DOHH2 (cell line): ENCODE data around the gene VPS51.

Experiments used
- H3F3A ChIP-seq: fragments of 200-600 bp; sonication (generic), shearing (Covaris generic); 2 replicates; pipeline ENCODE4 v1.6.0; 2016; ENCODE audit warnings: antibody characterized with exemption, mild to moderate bottlenecking; ENCODE audit not compliant: control insufficient read depth, insufficient read depth
- H3K27ac ChIP-seq: fragments of 200-600 bp; sonication (generic); 2 replicates; pipeline ENCODE4 v1.5.1; 2014; ENCODE audit warnings: low read depth, mild to moderate bottlenecking, low read length, moderate library complexity
- H3K27me3 ChIP-seq: fragments of 200-600 bp; sonication (generic); 2 replicates; pipeline ENCODE4 v1.6.1; 2014; ENCODE audit warnings: mild to moderate bottlenecking, low read length, mixed read lengths; ENCODE audit not compliant: control insufficient read depth
- H3K36me3 ChIP-seq: fragments of 200-600 bp; sonication (generic); 2 replicates; pipeline ENCODE4 v1.6.1; 2014; ENCODE audit warnings: mild to moderate bottlenecking, low read length, moderate library complexity, mixed read lengths; ENCODE audit not compliant: control insufficient read depth
- H3K4me1 ChIP-seq: fragments of 200-600 bp; sonication (generic); 2 replicates; pipeline ENCODE4 v1.6.1; 2014; ENCODE audit warnings: mild to moderate bottlenecking, low read length, mixed read lengths; ENCODE audit not compliant: control insufficient read depth
- H3K4me2 ChIP-seq: fragments of 200-600 bp; sonication (generic); 2 replicates; pipeline ENCODE4 v1.6.0; 2014; ENCODE audit warnings: mild to moderate bottlenecking, low read length, moderate library complexity
- H3K4me3 ChIP-seq: fragments of 200-600 bp; sonication (generic); 2 replicates; pipeline ENCODE4 v1.5.1; 2014; ENCODE audit warnings: mild to moderate bottlenecking, low read length, mixed read lengths
- H3K79me2 ChIP-seq: fragments of 200-600 bp; sonication (generic); 2 replicates; pipeline ENCODE4 v1.6.1; 2014; ENCODE audit warnings: mild to moderate bottlenecking, low read length, mixed read lengths; ENCODE audit not compliant: control insufficient read depth
- H3K9me2 ChIP-seq: fragments of 200-600 bp; sonication (generic); replicated peaks from 2 replicates; pipeline ENCODE4 v1.6.1; 2014; ENCODE audit warnings: mild to moderate bottlenecking, low read length, mixed read lengths; ENCODE audit not compliant: control insufficient read depth
- H3K9me3 ChIP-seq: fragments of 200-600 bp; sonication (generic); 2 replicates; pipeline ENCODE4 v1.6.1; 2014; ENCODE audit warnings: antibody characterized with exemption, low read length, mixed read lengths; ENCODE audit not compliant: control insufficient read depth, insufficient read depth
- H4K20me1 ChIP-seq: fragments of 200-600 bp; sonication (generic); 2 replicates; pipeline ENCODE4 v1.6.0; 2014; ENCODE audit warnings: low read depth, mild to moderate bottlenecking, antibody characterized with exemption, low read length, moderate library complexity; ENCODE audit not compliant: control insufficient read depth, insufficient read depth
- EZH2phosphoT487 ChIP-seq: fragments of 200-600 bp; sonication (generic); IDR thresholded peaks from 2 replicates; pipeline ENCODE4 v1.6.1; 2017; ENCODE audit warnings: borderline replicate concordance, mild to moderate bottlenecking, antibody characterized with exemption, low read length, moderate library complexity, mixed read lengths
- TF ChIP-seq, protein P1 (sequence below): fragments of 200-600 bp; sonication (generic); IDR thresholded peaks from one replicate; pipeline ENCODE4 v1.5.1; 2014; ENCODE audit warnings: antibody characterized with exemption, mild to moderate bottlenecking, low read depth, low read length; ENCODE audit not compliant: poor library complexity, severe bottlenecking

VPS51 gene

GRCh38 chr11:65066805-65067291, 29.2 kb upstream of the VPS51 start:
- no peaks in the 10 kb centered on the region for H3K79me2 ChIP-seq
- H3K36me3 ChIP-seq, result no peaks in the 10 kb centered on the region
- H3K4me3 ChIP-seq, result no peak overlapping the region
- H3K27me3 ChIP-seq, result no peaks in the 10 kb centered on the region
- no peak for TF ChIP-seq EZH2phosphoT487
- TF ChIP-seq, protein P1, sequence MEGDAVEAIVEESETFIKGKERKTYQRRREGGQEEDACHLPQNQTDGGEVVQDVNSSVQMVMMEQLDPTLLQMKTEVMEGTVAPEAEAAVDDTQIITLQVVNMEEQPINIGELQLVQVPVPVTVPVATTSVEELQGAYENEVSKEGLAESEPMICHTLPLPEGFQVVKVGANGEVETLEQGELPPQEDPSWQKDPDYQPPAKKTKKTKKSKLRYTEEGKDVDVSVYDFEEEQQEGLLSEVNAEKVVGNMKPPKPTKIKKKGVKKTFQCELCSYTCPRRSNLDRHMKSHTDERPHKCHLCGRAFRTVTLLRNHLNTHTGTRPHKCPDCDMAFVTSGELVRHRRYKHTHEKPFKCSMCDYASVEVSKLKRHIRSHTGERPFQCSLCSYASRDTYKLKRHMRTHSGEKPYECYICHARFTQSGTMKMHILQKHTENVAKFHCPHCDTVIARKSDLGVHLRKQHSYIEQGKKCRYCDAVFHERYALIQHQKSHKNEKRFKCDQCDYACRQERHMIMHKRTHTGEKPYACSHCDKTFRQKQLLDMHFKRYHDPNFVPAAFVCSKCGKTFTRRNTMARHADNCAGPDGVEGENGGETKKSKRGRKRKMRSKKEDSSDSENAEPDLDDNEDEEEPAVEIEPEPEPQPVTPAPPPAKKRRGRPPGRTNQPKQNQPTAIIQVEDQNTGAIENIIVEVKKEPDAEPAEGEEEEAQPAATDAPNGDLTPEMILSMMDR, result no peak
- no peak overlapping the region for H3K27ac ChIP-seq
- no peaks in the 10 kb centered on the region for H3K9me3 ChIP-seq
- no peaks in the 10 kb centered on the region for H3F3A ChIP-seq
- H3K9me2 ChIP-seq, result no peaks in the 10 kb centered on the region
- peaks cover 5% of the 10 kb centered on the region for H3K4me1 ChIP-seq
- H3K4me2 ChIP-seq, result no peak overlapping the region
- H4K20me1 ChIP-seq, result no peaks in the 10 kb centered on the region

- no peaks in the 10 kb centered on the region for H3K79me2 ChIP-seq
- TF ChIP-seq EZH2phosphoT487, result no peak
- TF ChIP-seq, protein P1, result no peak
- peaks cover 11% of the 10 kb centered on the region for H3K4me1 ChIP-seq
- H3K4me2 ChIP-seq, result no peak overlapping the region
- H3K4me3 ChIP-seq, result no peak overlapping the region
- no peak overlapping the region for H3K27ac ChIP-seq
- H3F3A ChIP-seq, result no peaks in the 10 kb centered on the region
- H3K9me3 ChIP-seq, result no peaks in the 10 kb centered on the region
- H4K20me1 ChIP-seq, result no peaks in the 10 kb centered on the region
- no peaks in the 10 kb centered on the region for H3K27me3 ChIP-seq
- no peaks in the 10 kb centered on the region for H3K9me2 ChIP-seq
- no peaks in the 10 kb centered on the region for H3K36me3 ChIP-seq
Observed at GRCh38 chr11:65067446-65067845, 28.6 kb upstream of the VPS51 start.

- Histone ChIP-seq H4K20me1 (no peaks in the 10 kb centered on the region), H3K27ac (no peak overlapping the region), H3K36me3 (no peaks in the 10 kb centered on the region), H3K4me1 (peaks cover 18% of the 10 kb centered on the region), H3K4me2 (no peak overlapping the region), H3F3A (no peaks in the 10 kb centered on the region), H3K9me2 (no peaks in the 10 kb centered on the region), H3K4me3 (no peak overlapping the region), H3K27me3 (no peaks in the 10 kb centered on the region), H3K9me3 (no peaks in the 10 kb centered on the region), H3K79me2 (no peaks in the 10 kb centered on the region)
- TF ChIP-seq EZH2phosphoT487, result no peak
- TF ChIP-seq, protein P1, result no peak
Observed at GRCh38 chr11:65069217-65069616, 26.8 kb upstream of the VPS51 start.
